GM10248 (cell line): Measurements from ENCODE around the gene PPOX.

Source experiments
- CTCF ChIA-PET: fragments of 300-600 bp; sonication (Branson Sonifier 250); formaldehyde crosslinking; extraction: SDS; loops from one replicate; lab custom pipeline; 2021; ENCODE audit warnings: antibody characterized with exemption; lab: Yijun Ruan, JAX
- POLR2A ChIA-PET: fragments of 350-650 bp; sonication (Branson Sonifier 250); formaldehyde crosslinking; extraction: SDS; loops from one replicate; lab custom pipeline; 2020; ENCODE audit warnings: antibody characterized with exemption; lab: Yijun Ruan, JAX
- DNase-seq: peaks from one replicate; pipeline ENCODE4 v3.0.0; 2012; ENCODE audit errors: extremely low spot score
- CTCF ChIP-seq: IDR thresholded peaks from 2 replicates; pipeline ENCODE4 v1.5.1; 2012; ENCODE audit warnings: mild to moderate bottlenecking, low read depth; ENCODE audit errors: extremely low read depth, missing control alignments, control extremely low read depth

PPOX gene

DNA sequence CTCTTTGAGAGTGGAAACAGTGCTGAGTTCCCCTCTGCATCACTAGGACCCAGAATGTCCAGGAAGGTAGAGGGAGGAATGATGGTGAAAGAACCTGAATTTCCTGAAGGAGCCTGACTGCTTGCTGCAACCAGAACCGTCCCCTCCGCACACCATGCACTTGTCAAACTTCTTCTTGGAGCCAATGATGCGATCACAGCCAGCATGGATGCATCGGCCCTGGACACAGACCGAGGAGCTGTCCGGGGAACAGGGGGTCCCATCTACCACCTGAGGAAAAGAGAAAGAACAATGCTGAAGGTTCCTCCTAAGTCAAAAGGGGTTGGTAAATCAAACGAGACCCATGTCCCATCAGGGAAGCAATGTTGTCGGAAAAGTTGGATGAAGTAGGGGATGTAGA, 25.7 kb downstream of the PPOX start:
- POLR2A ChIA-PET = no interaction called here
- no peak for DNase-seq
- CTCF ChIA-PET = interaction anchor here (0.7 to 6.2 kb wide), 35 partner anchors 7 to 409 kb away, joined by 3 to 65 read pairs (median 5); partner anchors contain the start of genes APOA2, ARHGAP30, FCER1G and NDUFS2
- no peak for TF ChIP-seq CTCF

- TF ChIP-seq CTCF = peak; percentile 94
- CTCF ChIA-PET = interaction anchor here (0.7 to 6.2 kb wide), 31 partner anchors 9 to 410 kb away, joined by 3 to 65 read pairs (median 6); partner anchors contain the start of genes APOA2, FCER1G, NDUFS2 and PPOX
- DNase-seq = peak; percentile 83
- POLR2A ChIA-PET = no interaction called here
Observed at GRCh38 chr1:161192476-161193465, 26.5 kb downstream of the PPOX start.

GRCh38 chr1:161193561-161194235, 27.5 kb downstream of the PPOX start:
- TF ChIP-seq CTCF = no peak
- ChIA-PET POLR2A (no interaction called here), CTCF (interaction anchor here (0.7 to 6.2 kb wide), 15 partner anchors 8 to 195 kb away, joined by 3 to 65 read pairs (median 8); partner anchors contain the start of genes CFAP126, FCER1G, NDUFS2 and PPOX)
- no peak for DNase-seq

DNA sequence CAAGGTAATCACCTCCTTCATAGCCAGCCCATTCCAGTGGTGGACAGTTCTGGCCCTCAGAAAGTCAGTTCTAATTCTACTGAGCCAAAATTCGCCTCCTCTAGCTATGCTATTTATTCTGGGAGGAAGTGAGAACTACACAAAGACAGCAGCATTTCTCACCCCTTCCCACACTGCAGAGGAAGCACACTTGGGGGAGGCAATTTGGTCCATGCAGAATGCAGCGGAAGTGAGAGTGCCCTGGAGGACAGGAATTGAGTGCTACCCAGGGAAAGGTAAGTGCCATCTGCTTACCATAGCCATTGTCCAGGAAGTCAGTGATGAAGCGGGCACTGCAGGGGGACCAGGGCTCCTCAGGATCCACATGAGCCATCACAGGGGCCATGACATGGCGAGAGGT, 28.9 kb downstream of the PPOX start:
- no peak for DNase-seq
- ChIA-PET CTCF (interaction anchor here (1.2 to 6.2 kb wide), 7 partner anchors 9 to 186 kb away, joined by 3 to 65 read pairs (median 8); partner anchors contain the start of genes PPOX and TOMM40L), POLR2A (no interaction called here)
- no peak for TF ChIP-seq CTCF

DNA sequence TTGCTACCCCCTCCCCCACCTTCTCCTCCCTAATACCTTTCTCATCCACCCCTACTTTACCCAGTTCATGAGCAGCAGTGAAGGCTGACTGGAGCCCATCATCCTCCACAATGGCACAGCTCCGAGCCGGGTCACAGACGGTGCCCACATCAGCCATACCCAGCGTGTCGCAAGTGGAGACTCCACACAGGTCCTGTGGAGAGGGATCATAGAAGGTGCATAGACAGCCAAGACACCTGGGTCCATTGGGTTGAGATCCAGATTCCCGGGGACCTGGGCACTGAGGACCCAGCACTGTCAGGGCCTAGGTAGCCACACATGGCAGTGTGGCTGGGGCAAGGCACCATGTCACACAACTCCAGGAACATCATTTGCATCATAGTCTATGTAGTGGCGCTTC, 29.9 kb downstream of the PPOX start:
- no peak for DNase-seq
- TF ChIP-seq CTCF = no peak
- ChIA-PET CTCF (interaction anchor here (3.9 to 6.2 kb wide), 2 partner anchors 15 to 186 kb away, joined by 15 to 65 read pairs; no protein-coding TSS in a partner anchor), POLR2A (no interaction called here)
